ENCODE measurements around the gene SMIM7.
A peak's percentile ranks its signal among the peaks of the same experiment; 100 is the strongest.
"Not testable (repeated sequence)": the region's sequence is repeated elsewhere in the genome, so short reads cannot be mapped to it uniquely, and the experiment has no call there.

SMIM7 gene

DNA sequence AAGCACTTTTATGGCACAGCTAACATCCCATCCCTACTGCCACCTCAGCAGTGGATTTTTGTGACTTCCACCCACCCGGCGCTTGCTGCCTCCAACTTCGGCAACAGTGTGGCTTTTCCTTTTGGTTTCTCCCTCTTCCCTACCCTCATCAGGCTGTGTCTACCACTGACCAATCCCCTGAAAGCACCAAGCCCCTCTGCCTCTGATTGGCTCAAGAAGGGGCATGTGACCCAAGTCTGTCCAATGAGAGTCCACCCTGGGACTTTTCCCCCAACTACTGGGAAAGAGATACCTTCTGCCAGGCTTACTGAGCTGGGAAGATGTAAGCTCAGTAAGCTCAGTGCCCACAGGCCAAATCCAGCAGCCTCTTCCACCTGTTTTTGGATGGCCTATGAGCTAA is 5.8 kb downstream of the SMIM7 start:
- DNase-seq = no peak

DNA sequence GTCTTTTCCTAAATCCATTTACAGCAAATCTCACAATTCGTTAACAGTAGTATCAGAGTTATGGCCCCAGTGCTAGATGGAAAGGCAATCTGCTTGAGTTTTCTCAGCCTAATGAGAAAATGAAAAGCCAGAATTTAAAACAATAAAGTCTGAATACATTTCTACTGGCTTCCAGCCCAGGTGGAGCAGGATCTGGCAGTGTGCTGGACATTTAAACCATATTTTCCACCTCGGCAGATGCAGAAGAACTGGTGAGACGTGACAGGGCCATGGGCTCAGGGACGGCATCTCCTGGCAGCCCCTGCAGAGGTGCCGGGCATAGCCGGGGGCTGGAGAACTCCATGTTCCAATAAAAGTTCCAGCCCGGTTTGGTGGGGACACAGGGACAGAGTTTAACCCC is 7.1 kb downstream of the SMIM7 start:
- no peak for DNase-seq

DNA sequence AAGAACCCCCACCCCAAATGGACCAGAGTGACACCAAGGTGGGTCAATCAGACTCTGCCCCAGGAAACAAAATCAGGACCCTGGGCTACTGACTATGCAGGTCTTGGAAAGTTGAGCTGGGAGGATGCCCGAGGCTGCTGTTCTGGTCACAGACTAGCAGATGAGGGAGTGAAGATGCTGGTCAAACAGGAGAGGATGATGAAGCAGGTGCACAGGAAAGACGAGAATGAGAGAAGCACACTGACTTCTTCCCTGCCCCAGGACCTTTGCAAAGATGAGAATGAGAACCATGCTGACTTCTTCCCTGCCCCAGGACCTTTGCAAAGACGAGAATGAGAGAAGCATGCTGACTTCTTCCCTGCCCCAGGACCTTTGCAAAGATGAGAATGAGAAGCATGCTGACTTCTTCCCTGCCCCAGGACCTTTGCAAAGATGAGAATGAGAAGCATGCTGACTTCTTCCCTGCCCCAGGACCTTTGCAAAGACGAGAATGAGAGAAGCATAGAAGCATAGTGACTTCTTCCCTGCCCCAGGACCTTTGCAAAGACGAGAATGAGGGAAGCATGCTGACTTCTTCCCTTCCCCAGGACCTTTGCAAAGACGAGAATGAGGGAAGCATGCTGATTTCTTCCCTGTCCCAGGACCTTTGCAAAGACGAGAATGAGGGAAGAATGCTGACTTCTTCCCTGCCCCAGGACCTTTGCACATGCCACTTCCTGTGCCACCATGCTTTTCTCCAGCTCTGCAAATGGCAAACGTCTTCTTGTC is 8.3 kb downstream of the SMIM7 start:
- DNase-seq = not testable (repeated sequence)

DNA sequence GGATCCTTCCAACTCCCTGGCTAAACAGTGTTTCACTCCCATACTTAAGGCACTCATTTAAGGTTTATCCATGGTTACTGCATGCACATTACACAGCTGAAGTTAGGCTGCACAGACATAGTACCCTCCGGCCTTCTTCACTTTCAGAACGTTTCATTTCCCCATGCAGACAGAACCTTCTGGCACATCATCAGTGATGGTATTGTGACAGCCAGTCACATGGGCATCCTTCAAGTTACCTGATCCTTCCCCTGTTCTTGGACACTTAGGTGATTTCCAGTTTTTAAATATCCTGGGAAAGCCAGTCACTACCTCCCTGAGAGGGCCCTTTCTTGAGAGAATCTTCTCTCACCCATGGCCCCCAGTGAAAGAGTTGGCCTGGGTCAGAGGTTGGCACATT is 9.1 kb downstream of the SMIM7 start:
- no peak for DNase-seq

DNA sequence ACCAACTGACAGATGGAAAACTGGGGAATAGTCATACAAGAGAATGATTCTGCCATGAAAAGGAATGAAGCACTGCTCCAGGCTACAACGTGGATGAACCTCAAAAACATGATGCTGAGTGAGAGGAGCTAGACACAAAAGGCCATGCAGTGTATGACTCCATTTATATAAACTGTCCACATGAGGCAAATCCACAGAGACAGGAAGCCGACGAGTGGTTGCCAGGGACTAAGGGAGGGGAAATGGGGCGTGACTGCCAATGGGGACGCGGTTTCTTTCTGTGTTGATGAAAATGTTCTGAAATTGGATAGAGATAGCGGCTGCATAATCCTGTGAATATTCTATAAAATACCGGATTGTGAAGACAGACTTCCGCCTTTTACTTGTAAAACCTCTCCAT is 10.2 kb downstream of the SMIM7 start:
- DNase-seq = no peak

DNA sequence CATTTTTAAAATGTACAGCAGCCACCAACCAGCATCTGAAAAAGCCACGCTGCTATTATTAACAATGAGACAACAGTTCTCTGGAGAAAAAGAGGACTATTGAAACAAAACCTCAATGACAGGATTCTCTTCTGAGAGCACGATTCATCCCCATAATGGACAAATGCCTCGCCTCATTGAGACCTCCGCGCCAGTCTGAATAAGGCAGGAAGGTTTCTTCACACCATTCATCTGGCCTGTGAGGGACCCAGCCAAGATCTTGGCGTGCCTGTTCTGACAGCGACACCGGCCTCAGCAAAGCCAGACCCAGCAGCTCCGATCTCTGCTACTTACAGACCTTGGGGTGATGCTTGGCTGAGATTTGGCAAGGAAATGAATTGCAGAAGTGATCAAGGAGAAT is 14.8 kb downstream of the SMIM7 start:
- no peak for DNase-seq

DNA sequence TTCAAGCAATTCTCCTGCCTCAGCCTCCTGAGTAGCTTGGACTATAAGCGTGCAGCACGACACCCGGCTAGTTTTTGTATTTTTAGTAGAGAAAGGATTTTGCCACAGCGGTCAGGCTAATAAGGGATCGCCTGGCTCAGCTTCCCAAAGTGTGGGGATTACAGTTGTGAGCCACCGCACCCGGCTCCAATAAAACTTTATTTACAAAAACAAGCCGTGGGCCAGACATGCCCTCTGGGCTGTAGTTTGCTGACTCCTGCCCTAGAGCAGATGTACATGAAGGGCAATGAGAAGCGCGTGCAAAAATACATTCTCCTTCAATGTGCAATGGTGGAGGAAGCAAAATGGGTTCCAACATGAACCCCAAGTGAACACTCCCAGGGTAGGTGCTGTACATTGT is 18.2 kb downstream of the SMIM7 start:
- DNase-seq = no peak

DNA sequence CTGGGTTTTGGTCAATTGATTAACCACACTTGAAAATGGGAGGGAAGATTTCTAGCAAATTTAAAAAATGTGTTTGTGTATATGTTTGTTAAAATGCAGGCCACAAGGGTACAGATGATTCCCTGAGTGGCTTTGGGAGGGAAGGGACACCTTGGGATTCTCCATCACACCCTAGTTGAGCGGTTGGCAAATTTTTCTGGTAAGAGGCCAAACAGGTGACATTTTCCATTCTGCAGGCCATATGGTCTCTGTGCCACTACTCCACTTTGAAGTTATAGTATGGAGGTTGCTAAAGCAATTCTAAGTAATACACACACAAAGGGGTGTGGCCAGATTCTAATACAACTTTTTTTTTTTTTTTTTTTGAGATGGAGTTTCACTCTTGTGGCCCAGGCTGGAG is 19.0 kb downstream of the SMIM7 start:
- no peak for DNase-seq

DNA sequence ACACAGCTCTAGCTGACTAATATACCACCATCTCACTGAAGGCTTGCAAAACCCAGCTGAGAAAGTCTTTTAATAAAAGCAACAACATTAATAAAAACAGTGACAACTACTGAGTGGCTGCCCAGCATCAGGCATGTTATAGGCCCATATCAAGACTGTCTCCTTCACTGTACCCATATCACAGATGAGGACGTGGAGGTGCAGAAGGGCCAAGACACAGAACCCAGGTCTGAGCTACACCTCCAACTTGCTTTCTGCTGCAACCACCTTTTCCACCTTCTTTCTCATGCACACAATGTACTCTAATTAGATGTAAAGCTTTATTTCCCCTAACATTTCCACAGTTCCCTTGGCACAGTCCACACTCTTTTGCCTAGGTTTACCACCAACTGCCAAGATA is 21.3 kb downstream of the SMIM7 start:
- DNase-seq = no peak

DNA sequence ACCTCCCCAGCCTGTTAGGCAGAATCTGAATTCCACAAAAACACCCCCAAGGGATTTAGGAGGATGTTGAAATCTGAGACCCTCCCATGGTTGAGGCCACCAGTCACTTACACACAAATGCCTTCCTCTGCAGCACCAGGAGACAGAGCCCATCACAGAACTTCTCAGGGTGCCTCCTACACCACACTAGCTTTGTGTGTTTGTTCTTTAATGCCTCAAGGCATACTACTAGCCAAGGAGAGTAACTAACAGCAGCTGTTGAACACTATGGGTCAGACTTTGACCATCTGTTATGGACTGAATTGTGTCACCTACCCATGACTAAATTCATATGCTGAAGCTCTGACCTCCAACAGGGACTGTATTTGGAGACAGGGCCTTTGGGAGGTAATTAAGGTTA is 22.4 kb downstream of the SMIM7 start:
- DNase-seq = no peak

DNA sequence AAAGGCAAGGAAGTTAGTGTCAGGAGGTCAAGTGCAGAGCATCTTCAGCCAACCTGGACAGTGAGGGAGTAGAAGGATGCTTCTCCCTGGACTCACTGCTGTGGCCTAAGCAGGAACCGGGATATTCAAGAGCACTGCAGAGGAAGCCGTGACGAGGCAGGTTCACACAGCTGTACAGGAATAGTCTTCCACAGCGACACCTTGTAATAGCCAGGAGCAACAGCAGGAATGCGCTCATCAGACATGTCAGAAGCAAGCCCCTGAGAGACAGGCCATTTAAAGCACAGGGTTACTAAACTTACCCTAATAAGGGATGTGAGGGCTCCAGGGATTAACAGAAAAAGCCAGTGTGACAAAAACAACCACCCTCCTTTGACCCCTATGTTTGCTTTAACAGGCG is 28.5 kb downstream of the SMIM7 start:
- DNase-seq = no peak

DNA sequence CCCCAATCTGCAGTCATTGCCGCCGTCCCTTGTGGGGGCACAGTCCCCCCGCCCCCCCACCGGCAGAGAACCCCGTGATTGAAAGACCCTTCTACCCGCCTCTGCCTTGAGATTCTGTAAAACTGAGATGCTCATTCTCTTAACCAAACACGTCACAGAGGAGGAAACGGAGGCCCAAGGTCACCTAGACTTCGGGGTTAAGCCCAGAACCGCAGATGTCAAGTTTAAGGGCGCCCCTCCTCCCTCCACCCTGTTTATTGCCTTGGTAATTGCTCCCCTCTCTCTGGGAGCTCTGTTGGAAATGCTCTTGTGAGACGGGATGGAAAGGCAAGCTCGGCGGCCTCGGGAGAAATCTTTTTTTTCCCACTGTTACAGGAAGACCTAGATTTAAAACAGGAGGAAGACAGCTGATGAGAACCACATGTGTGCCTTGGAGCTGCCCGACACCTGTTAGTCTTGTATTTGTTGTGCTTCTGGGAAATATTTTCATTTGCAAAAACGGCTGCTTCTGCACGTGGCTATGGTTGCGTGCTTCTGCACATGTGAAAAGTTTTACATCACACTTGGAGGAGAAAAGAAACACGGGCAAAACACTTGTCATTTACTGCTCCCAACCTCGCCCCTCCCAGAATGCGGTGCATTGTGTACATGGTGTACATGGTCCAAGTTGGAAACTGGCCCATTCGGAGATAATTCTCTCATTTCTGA is 30.8 kb downstream of the SMIM7 start:
- no peak for DNase-seq

DNA sequence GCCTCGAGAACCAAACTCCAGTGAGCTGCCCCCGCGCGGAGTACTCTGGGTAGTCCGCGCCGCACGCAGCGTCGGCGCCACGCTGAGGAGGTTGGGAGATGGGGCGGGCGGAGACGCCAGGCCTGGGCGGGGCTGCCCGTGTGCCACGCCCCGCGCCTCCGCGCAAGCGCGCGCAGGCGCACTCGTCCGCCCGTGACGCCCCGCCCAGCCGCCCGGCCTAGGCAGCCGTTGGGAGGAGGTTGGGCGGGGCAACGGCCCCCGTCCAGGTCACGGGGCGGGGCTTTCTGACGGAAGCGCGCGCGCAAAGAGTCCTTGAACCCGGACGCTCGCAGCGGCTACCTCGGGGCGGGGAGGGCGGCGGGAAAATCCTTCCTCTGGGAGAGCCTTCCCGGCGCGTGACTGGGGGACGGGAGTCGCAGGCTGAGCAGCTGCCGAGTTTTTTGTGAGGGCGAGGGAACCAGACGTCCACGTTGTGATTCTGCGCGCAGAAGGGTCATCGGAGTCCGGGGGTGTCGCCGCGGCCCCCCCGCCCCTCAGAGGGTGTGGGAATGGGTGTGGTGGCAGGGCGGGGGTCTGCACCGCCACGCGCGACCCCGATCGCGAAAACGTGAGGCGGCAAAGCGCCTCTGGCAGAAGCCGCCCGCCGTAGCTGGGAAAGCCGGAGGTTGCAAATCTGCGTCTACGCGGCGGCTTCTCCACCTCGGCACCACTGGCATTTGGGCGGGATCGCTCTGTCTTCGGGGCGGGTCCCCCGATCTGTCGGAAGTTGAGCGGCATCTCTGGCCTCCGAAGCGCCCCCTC is 31.6 kb downstream of the SMIM7 start, which contains the start of gene MED26:
Gene MED26 (minus strand): TSS at position 22 of the 801 bp plus-strand sequence. CDS start 261 bp downstream, outside the sequence.
- DNase-seq = peak; percentile 80

DNA sequence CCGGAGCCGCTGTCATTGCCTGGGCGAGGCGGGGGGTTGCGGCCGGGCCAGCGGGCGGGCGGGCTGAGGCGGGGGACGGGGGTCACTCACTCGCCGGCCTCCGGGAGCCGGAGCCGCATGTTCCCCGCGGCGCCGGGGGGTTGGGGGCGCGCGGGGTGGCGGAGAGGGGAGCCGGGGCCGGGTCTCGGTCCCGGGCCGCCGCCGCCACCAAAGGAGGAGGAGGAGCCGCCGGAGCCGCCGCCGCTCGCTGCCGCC is 32.1 kb downstream of the SMIM7 start:
- no peak for DNase-seq

DNA sequence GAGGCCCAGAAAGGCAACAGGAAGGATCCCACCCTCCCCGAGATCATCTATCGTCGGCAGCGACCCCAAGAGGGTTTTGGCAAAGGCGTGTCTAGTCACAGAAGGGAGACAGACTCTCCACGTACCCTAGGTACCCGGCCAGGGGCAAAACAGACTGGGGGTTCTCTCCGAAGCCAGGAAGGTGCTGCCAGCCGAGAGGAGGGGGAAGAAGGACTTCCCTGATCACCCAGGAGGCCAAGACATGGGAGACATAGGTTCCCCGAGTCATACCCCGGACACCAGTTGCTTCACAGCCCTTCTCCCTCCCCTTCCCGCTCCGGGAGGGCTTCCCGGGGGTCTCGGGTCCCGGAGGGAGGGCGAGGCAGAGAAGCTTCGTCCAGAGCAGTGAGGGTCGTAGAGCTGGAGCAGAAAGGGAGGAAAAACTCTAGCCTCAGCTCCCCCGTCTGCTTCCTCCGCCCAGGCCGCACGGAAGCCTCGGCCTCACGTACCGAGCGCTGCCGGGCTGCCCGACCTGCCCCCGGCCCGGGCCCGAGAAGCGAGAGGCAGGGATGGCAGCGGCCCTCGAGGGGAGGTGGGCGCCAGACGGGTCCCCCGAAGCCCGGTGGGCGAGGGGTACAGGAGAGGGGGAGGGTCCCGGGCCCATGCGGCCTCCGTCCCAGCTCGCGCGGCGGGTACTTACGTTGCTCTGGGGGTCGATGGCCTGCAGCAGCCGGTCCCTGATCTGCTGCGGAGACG is 32.6 kb downstream of the SMIM7 start:
- DNase-seq = no peak

DNA sequence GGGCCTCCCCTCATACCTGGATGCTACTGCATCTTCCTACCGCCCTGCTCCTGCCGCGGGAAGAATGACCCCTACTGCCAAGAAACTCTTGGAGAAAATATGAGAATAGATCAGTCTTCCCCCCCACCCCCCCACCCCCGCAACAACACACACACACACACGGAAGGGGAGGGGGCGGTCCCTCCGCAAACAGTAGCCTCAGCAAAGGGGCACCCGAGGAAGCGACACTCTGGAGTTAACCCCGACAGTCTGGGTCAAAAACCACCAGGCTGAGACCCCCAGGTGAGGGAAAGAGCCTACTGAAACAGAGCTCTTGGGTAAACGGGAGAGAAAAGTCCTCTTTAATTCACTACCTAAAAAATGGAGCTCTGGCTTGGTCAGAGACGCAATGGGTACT is 33.1 kb downstream of the SMIM7 start:
- no peak for DNase-seq

DNA sequence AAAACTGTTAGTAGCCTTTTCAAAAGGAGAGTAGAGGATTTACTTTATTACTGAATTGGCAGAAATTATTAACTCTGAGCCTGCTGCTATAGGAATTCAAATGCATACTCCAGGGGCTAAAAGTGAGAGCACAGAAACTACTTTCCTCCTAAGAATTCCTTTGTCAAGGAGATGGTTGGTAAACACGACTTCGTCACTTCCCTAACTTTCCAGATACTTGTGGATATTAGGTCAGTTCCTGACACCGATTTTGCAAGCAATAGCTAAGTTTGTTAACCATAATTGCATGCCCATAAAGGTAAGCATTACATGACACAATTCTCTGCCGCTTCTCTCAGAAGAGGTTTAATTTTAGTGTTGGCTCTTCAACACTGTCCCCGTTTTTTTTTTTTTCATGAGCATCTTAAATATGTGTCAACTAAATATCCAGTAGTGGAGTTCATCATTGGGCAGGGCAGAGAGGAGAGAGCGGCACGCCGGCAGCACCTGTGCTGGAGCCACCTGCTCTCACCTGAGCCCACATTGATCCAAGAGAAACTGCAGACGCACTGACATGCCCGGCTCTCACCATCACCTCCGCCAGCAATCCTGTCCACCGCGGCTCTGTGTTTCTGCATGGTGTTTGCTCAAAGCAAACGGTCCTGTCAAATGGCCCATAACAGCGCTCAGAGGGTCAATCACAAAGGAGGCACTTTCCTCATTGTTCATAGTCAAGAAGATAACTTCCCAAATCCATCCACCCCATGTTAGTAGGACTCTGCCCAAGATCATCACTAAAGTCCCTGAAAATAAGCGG is 34.6 kb downstream of the SMIM7 start:
- no peak for DNase-seq

DNA sequence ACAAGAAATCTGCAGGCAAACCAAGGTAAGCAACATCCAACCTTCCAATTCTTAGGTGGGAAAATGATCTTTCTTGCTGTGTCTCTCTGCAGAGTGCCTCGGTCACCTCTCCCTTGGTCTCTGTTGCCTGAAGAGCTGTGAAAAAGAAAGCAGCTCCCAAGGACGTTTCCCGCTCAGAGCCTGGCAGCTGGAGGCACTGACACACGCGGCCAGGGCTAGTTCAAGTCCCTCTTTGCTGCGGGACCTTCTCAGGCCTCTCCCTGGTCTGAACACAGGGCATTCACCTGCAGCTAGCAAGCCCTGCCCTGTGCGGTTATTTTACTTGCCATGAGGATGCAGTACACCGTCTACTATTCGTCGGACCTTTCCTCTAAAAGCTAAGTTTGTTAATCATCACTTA is 35.7 kb downstream of the SMIM7 start:
- DNase-seq = no peak

DNA sequence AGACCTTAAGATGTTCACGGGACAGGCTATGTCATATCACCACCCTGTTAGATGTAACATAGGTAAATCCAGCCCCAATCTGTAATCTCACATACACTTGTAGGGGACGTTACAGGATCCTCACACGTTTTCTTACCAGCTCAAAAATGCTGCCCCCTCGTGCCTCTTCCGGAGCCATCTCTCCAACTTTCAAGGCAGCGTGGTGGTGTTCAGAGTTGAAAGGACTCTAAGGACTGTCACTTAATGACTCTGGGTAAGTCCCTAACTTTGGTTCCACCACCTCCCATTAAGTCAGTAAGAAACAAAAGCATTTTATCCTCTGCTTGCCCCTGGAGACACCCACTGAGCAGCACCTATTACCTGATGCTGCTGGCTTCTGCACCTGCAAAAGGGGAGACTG is 36.4 kb downstream of the SMIM7 start:
- no peak for DNase-seq

DNA sequence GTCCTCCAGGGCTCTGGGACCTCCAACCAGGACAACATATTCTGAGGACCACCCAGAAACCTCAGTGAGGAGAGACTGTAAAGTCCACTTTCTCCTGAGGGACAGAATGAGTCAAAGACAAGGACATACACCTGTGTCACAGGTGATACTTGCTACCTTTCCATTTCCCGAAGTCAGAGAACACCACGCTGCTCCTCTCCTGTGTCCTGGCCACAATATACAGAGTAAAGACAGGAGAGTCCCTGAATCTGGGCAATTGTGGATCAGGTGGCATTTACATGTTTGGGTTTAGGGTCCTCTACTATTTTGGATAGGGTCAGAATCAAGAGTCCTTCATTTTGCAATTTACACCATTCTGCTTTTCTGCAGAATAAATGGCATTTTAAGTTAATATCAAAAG is 36.9 kb downstream of the SMIM7 start:
- no peak for DNase-seq

DNA sequence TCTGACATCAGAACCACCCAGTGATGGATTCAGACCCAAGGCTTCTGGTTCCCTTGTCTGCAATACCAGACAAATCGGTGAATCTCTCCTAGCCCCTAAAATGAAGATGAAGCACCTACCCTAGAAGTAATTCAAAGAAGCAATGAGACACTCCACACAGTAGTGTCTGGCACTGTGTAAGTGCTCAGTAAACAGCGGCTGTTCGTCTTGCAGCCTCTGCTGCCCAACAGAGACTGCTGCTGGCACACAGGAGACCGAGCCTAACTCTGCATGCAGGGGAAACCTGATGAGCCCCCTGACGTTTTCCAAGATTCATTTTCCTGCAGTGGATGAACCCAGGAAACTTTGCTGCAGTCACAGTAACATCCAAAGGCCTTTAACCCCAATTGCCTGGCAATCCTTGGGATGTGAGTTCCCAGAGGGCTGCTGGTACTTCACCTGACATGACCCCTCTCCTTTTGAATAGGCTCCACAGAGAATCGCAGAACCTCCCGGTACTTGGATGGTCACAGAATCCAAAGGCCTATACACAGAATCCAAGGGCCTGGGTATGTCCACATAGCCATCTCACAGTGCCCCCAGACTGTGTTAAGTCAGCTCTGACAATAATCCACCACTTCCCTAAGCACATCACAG is 38.7 kb downstream of the SMIM7 start:
- no peak for DNase-seq

DNA sequence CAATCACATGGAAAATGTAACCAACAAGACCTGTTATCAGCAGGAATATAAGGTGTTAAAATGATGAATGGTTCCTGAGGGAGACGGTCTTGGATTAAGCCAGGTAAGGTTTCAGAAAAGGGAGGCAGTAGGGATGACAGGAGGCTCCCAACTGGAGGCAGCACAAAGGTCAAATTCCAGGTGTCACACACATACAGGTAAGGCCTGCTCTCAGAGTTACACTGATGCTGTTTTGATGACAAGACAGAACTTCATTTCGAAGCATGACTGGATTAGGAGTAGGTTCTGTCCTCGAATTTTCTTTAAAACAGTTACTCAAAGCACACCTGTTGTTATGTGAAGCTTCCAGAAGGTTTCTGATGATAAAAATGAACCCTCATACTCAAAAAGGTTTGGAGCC is 39.4 kb downstream of the SMIM7 start:
- DNase-seq = no peak
